ENCODE measurements around the gene BARD1. TPM values are rescaled to one million over a fixed set of nuclear protein-coding genes. Genes with fewer than 3 reads are reported as not detected.

BARD1 gene
- total and polyA plus RNA-seq, 2 of the 8 experiments (the other 6 are each of a cell fraction or from before 2014, with no cell fraction given): 11.1 to 29.8 TPM

DNA sequence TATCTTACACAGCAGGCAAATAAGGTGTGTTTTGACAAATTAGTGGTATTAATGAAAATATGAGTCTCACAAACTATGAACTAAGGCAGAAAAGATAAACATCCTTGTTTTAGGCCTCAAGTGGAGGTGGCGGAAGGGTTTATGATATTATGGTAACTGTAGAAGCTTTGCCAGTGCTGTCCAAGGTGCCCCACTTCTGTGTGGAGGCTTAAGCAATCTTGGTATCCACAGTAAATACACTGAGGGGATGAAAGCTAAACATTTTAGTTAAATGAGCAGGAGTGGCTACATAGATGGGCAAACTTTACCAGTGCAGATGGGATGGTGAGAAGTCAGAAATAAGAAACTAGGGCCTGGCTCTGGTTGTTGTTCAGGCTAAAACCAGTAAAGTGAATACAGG is 84.7 kb downstream of the BARD1 start:
- 90% methylated on average over 1 of the region's 1 CpG; no CpG with 5 or more reads in 1 of the 2 experiments for WGBS, 2 experiments (ENCODE audit: extremely low coverage in 1 of 2, insufficient coverage in 1 of 2, insufficient read length in 1 of 2, insufficient replicate concordance in 2 of 2, low coverage in 1 of 2, low lambda C conversion rate in 2 of 2, missing lambda C conversion rate in 1 of 2)
- H3K27ac ChIP-seq (ENCODE audit: low read depth, low read length): no peak overlapping the region
- H3K9ac ChIP-seq (replicated peaks in 1 of 4; ENCODE audit: extremely low read depth in 1 of 4, low read depth in 3 of 4, low read length in 3 of 4): no peak overlapping the region
- no peak overlapping the region for H2BK15ac ChIP-seq (ENCODE audit: low read length)
- H3K23me2 ChIP-seq (ENCODE audit: low read depth, low read length): no peaks in the 10 kb centered on the region
- no peak overlapping the region for H3K18ac ChIP-seq (ENCODE audit: extremely low read depth, low read length)
- FAIRE-seq (no peak), DNase-seq (ENCODE audit: low read depth in 1 of 2, low spot score in 2 of 2) (no peak)
- peaks cover 2 to 31% (median 10%) of the 10 kb centered on the region in 4 experiments; a peak in 7 of 8 replicates for H3K36me3 ChIP-seq (ENCODE audit: control insufficient read depth in 2 of 4, insufficient read depth in 4 of 4, low read length in 3 of 4)
- H3K56ac ChIP-seq (replicated peaks; ENCODE audit: insufficient read length, low read depth, low read length): no peak overlapping the region
- no peak overlapping the region for H3K4me3 ChIP-seq (ENCODE audit: extremely low read depth in 1 of 4, insufficient read depth in 2 of 4, low read depth in 3 of 4, low read length in 4 of 4)
- no peak overlapping the region for H2BK5ac ChIP-seq (ENCODE audit: low read depth, low read length)
- no peak overlapping the region for H3K4me2 ChIP-seq (ENCODE audit: insufficient read depth in 1 of 2, low read depth in 2 of 2, low read length in 2 of 2)
- no peak overlapping the region for H2BK20ac ChIP-seq (ENCODE audit: low read length)
- ChIA-PET POLR2A (ENCODE audit: partially characterized antibody) (no interaction called here), CTCF (ENCODE audit: partially characterized antibody) (interaction anchor here (2.1 kb wide), 1 partner anchor 106 kb away, joined by 6 read pairs; no protein-coding TSS in a partner anchor)
- peaks cover 0 to 2% of the 10 kb centered on the region in 2 experiments for H4K20me1 ChIP-seq (replicated peaks in 1 of 2; ENCODE audit: control insufficient read depth in 1 of 2, insufficient read depth in 2 of 2, low read length in 2 of 2)
- no peaks in the 10 kb centered on the region for H3K27me3 ChIP-seq (replicated peaks in 1 of 4; ENCODE audit: control insufficient read depth in 3 of 4, extremely low read depth in 1 of 4, insufficient read depth in 3 of 4, low read length in 3 of 4)
- no peaks in the 10 kb centered on the region for H3K79me1 ChIP-seq (ENCODE audit: low read depth, low read length)
- H2BK120ac ChIP-seq (replicated peaks; ENCODE audit: low read depth, low read length): no peak overlapping the region
- no peak overlapping the region for H3K23ac ChIP-seq (ENCODE audit: insufficient read length)
- H2BK12ac ChIP-seq (ENCODE audit: low read depth, low read length): no peak overlapping the region
- H4K5ac ChIP-seq (ENCODE audit: insufficient read length, low read depth, low read length): no peak overlapping the region
- H2AK5ac ChIP-seq (ENCODE audit: low read depth, low read length): no peak overlapping the region
- no peak overlapping the region for H4K91ac ChIP-seq (replicated peaks; ENCODE audit: insufficient read length, low read length)
- no peaks in the 10 kb centered on the region for H3K9me3 ChIP-seq (ENCODE audit: insufficient read depth in 2 of 2, low read depth in 1 of 2, low read length in 1 of 2)
- H2AFZ ChIP-seq (ENCODE audit: low read length): no peak overlapping the region
- H3K79me2 ChIP-seq (ENCODE audit: control insufficient read depth in 1 of 2, insufficient read depth in 2 of 2, low read length in 2 of 2): no peaks in the 10 kb centered on the region
- no peak overlapping the region for H3K14ac ChIP-seq (ENCODE audit: insufficient read length)
- no peaks in the 10 kb centered on the region for H3K4me1 ChIP-seq (replicated peaks in 1 of 4; ENCODE audit: control insufficient read depth in 3 of 4, insufficient read depth in 4 of 4, low read length in 3 of 4)
- no peak overlapping the region for H4K8ac ChIP-seq (ENCODE audit: extremely low read depth, insufficient read depth, low read length)
- no peak overlapping the region for H3K4ac ChIP-seq (replicated peaks; ENCODE audit: insufficient read length, low read depth, low read length)
- TF ChIP-seq POLR2A (IDR thresholded peaks at IDR 0.05; ENCODE audit: control extremely low read depth in 1 of 2, low read depth in 2 of 2, low read length in 2 of 2): no peak
- no peak for TF ChIP-seq NANOG (IDR thresholded peaks at IDR 0.05; ENCODE audit: insufficient read depth, low read depth, low read length, poor library complexity, severe bottlenecking)
- no peak for TF ChIP-seq BCL11A (IDR thresholded peaks at IDR 0.05; ENCODE audit: low read depth in 2 of 2, low read length in 2 of 2)
- TF ChIP-seq, protein P1, sequence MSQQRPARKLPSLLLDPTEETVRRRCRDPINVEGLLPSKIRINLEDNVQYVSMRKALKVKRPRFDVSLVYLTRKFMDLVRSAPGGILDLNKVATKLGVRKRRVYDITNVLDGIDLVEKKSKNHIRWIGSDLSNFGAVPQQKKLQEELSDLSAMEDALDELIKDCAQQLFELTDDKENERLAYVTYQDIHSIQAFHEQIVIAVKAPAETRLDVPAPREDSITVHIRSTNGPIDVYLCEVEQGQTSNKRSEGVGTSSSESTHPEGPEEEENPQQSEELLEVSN (IDR thresholded peaks at IDR 0.05): no peak
- TF ChIP-seq, protein P2, sequence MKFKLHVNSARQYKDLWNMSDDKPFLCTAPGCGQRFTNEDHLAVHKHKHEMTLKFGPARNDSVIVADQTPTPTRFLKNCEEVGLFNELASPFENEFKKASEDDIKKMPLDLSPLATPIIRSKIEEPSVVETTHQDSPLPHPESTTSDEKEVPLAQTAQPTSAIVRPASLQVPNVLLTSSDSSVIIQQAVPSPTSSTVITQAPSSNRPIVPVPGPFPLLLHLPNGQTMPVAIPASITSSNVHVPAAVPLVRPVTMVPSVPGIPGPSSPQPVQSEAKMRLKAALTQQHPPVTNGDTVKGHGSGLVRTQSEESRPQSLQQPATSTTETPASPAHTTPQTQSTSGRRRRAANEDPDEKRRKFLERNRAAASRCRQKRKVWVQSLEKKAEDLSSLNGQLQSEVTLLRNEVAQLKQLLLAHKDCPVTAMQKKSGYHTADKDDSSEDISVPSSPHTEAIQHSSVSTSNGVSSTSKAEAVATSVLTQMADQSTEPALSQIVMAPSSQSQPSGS (IDR thresholded peaks at IDR 0.05; ENCODE audit: low read length): no peak
- TF ChIP-seq CTBP2 (IDR thresholded peaks at IDR 0.05; ENCODE audit: borderline replicate concordance, insufficient read depth, insufficient read length, low read length): no peak
- no peak for TF ChIP-seq BACH1 (IDR thresholded peaks at IDR 0.05; ENCODE audit: low read length)
- TF ChIP-seq KDM1A (IDR thresholded peaks at IDR 0.05; ENCODE audit: borderline replicate concordance, low read length): no peak
- TF ChIP-seq TEAD4 (IDR thresholded peaks at IDR 0.05; ENCODE audit: low read depth, low read length): no peak
- TF ChIP-seq EZH2 (IDR thresholded peaks at IDR 0.05; ENCODE audit: low read depth, low read length, severe bottlenecking): no peak
- TF ChIP-seq RXRA (IDR thresholded peaks at IDR 0.05; ENCODE audit: insufficient read depth, low read depth, low read length): no peak
- TF ChIP-seq TCF12 (IDR thresholded peaks at IDR 0.05; ENCODE audit: low read depth, low read length): no peak
